Inflammatory macrophage treated with lipopolysaccharide for 4 hours (primary cell): ENCODE results near the gene CD22.
"Not testable (repeated sequence)": the region's sequence is repeated elsewhere in the genome, so short reads cannot be mapped to it uniquely, and the experiment has no call there.

ENCODE experiments used
- DNase-seq: peaks from one replicate; pipeline ENCODE4 v3.0.0-alpha.2; 2020

CD22 gene

GRCh38 chr19:35345671-35346111 is 16.7 kb downstream of the CD22 start:
- no peak for DNase-seq

GRCh38 chr19:35346193-35347052 is 17.4 kb downstream of the CD22 start:
- peak; percentile 73 for DNase-seq

GRCh38 chr19:35347171-35347929 is 18.4 kb downstream of the CD22 start, which contains the start of gene FFAR1:
Gene FFAR1 (plus strand): TSS chr19:35347902. CDS start chr19:35351552, 3,650 bp downstream.
- DNase-seq = peak; percentile 97

GRCh38 chr19:35347930-35348298 is 18.9 kb downstream of the CD22 start:
- DNase-seq = no peak

GRCh38 chr19:35348911-35349611 is 20.1 kb downstream of the CD22 start:
- DNase-seq = no peak

GRCh38 chr19:35349614-35350521 is 20.9 kb downstream of the CD22 start:
- DNase-seq = no peak

- DNase-seq = no peak
Measured at GRCh38 chr19:35350591-35350990, 21.6 kb downstream of the CD22 start.

GRCh38 chr19:35351411-35352176 is 22.6 kb downstream of the CD22 start:
- DNase-seq = no peak

- DNase-seq = no peak
Measured at GRCh38 chr19:35352177-35352447, 23.1 kb downstream of the CD22 start.

- DNase-seq = peak; percentile 78
Measured at GRCh38 chr19:35352448-35353304, 23.7 kb downstream of the CD22 start.

GRCh38 chr19:35353635-35354034 is 24.6 kb downstream of the CD22 start:
- DNase-seq = peak; percentile 58

- DNase-seq = no peak
Measured at GRCh38 chr19:35354898-35355297, 25.9 kb downstream of the CD22 start.

GRCh38 chr19:35355791-35356460 is 26.9 kb downstream of the CD22 start:
- no peak for DNase-seq

GRCh38 chr19:35357867-35358573 is 29.0 kb downstream of the CD22 start, which contains the start of gene FFAR3:
Gene FFAR3 (plus strand): TSS chr19:35358460. CDS start chr19:35358891, 431 bp downstream.
- peak; percentile 72 for DNase-seq

- not testable (repeated sequence) for DNase-seq
Measured at GRCh38 chr19:35358834-35359233, 29.8 kb downstream of the CD22 start.

- DNase-seq = not testable (repeated sequence)
Measured at GRCh38 chr19:35359395-35359794, 30.4 kb downstream of the CD22 start.

- DNase-seq = not testable (repeated sequence)
Measured at GRCh38 chr19:35360081-35360480, 31.1 kb downstream of the CD22 start.

- DNase-seq = no peak
Measured at GRCh38 chr19:35360880-35361420, 32.0 kb downstream of the CD22 start.
